A673 (cell line): ENCODE measurements around the gene IDNK.

Experiments used
- CTCF ChIP-seq: fragments of 300-800, 200-600 bp; sonication (generic); conservative IDR thresholded peaks from 2 replicates; pipeline ENCODE4 v1.5.1; 2017; ENCODE audit warnings: low read depth, mild to moderate bottlenecking, antibody characterized with exemption, low read length, moderate library complexity, mixed read lengths
- EZH2 ChIP-seq: fragments of 200-600 bp; sonication (generic); IDR thresholded peaks from 2 replicates; pipeline ENCODE4 v1.6.1; 2017; ENCODE audit warnings: borderline replicate concordance, low read depth, mild to moderate bottlenecking, mixed read lengths, antibody characterized with exemption, low read length; ENCODE audit not compliant: poor library complexity, severe bottlenecking

GRCh38 chr9:83628540-83628939 is 5.6 kb downstream of the IDNK start:
- TF ChIP-seq CTCF (no peak), EZH2 (no peak)
